Measurements from ENCODE around the gene XRCC3. TPM values are rescaled to one million over a fixed set of nuclear protein-coding genes. Genes with fewer than 3 reads are reported as not detected.
A peak's percentile ranks its signal among the peaks of the same experiment; 100 is the strongest.

Gene XRCC3
- polyA plus RNA-seq: 14.7 TPM
- long read RNA-seq, donor 1: 0 reads
- long read RNA-seq, donor 2: 0 reads
- long read RNA-seq, donor 3: 0 reads
- long read RNA-seq, donor 4: 0 reads
- long read RNA-seq, donor 5: 0 reads
- long read RNA-seq, donor 6, partial matches to known transcripts: 0 of 1 reads
- long read RNA-seq, donor 6, other reads (novel, unspliced or antisense): 0 of 1 reads
- long read RNA-seq, donor 7, partial matches to known transcripts: 5 of 5 reads
- long read RNA-seq, donor 7, other reads (novel, unspliced or antisense): 0 of 5 reads
- long read RNA-seq, donor 8, partial matches to known transcripts: 0 of 2 reads
- long read RNA-seq, donor 8, other reads (novel, unspliced or antisense): 0 of 2 reads
- long read RNA-seq, donor 9, partial matches to known transcripts: 20 of 20 reads
- long read RNA-seq, donor 9, other reads (novel, unspliced or antisense): 0 of 20 reads
- long read RNA-seq, donor 10, partial matches to known transcripts: 24 of 24 reads
- long read RNA-seq, donor 10, other reads (novel, unspliced or antisense): 0 of 24 reads
- long read RNA-seq, donor 11: 0 reads

- peak within 1 kb of the TSS; percentile 68 for H3K4me3 ChIP-seq (ENCODE audit: low read length)
- H3K4me1 ChIP-seq (ENCODE audit: control insufficient read depth, insufficient read depth, low read length): peaks cover 21% of the 10 kb centered on the region
- H3K36me3 ChIP-seq (ENCODE audit: control insufficient read depth, insufficient read depth, low read length): peaks cover 8% of the 10 kb centered on the region
- no peaks in the 10 kb centered on the region for H3K27me3 ChIP-seq (ENCODE audit: control insufficient read depth, insufficient read depth, low read length)
- H3K9me3 ChIP-seq (ENCODE audit: control insufficient read depth, low read depth, low read length): no peaks in the 10 kb centered on the region
- no CpG with 5 or more reads among the region's 121 CpGs for WGBS (ENCODE audit: insufficient coverage, low lambda C conversion rate)
- peak; percentile 99 to 100 for DNase-seq
- peak within 1 kb of the TSS; percentile 55 for H3K27ac ChIP-seq (ENCODE audit: low read length)
Measured at GRCh38 chr14:103715052-103716000, at the start of gene XRCC3, which contains the start of gene ZFYVE21. XRCC3 (minus strand) TSS chr14:103715451; CDS start chr14:103711087, 4,364 bp downstream. ZFYVE21 (plus strand) TSS chr14:103715810; CDS start chr14:103715842, 32 bp downstream.

DNA sequence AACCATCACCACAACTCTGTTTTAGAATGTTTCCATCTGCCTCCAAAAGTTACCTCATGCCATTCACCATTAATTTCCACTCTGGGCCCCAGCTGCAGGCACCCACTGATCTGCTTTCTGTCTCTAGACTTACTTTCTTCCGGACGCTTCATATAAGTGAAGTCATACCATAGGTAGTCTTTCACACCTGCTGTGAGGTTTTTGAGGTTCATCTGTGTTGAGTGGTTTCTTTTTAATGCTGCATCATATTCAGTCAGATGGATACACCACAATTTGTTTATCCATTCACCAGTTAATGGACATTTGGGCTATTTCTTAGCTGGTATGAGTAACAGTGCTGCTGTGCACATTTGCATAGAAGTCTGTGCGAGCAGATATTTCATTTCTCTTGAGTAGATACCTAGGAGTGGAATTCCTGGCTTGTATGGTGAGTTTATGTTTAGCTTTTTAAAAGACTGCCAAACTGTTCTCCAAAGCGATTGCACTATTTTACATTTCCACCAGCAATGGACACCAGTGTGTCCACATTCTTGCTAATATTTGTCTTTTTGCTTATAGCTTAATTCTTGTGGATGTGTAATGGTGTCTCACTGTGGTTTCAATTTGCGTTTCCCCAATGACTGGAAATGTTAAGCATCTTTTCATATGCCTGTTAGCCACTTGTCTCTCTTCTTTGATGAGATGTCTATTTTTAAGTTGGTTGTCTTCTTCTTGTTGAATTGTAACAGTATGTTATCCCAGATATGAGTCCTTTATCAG lies 48.7 kb upstream of the XRCC3 start:
- H3K27ac ChIP-seq (ENCODE audit: low read length): no peak overlapping the region
- H3K9me3 ChIP-seq (ENCODE audit: control insufficient read depth, low read depth, low read length): no peaks in the 10 kb centered on the region
- peaks cover 9% of the 10 kb centered on the region for H3K36me3 ChIP-seq (ENCODE audit: control insufficient read depth, insufficient read depth, low read length)
- WGBS (ENCODE audit: insufficient coverage, low lambda C conversion rate): no CpG with 5 or more reads among the region's 5 CpGs
- H3K4me1 ChIP-seq (ENCODE audit: control insufficient read depth, insufficient read depth, low read length): no peaks in the 10 kb centered on the region
- no peak overlapping the region for H3K4me3 ChIP-seq (ENCODE audit: low read length)
- no peak for DNase-seq
- no peaks in the 10 kb centered on the region for H3K27me3 ChIP-seq (ENCODE audit: control insufficient read depth, insufficient read depth, low read length)

- peaks cover 9% of the 10 kb centered on the region for H3K36me3 ChIP-seq (ENCODE audit: control insufficient read depth, insufficient read depth, low read length)
- no peaks in the 10 kb centered on the region for H3K27me3 ChIP-seq (ENCODE audit: control insufficient read depth, insufficient read depth, low read length)
- 60% methylated on average over 2 of the region's 13 CpGs for WGBS (ENCODE audit: insufficient coverage, low lambda C conversion rate)
Measured at GRCh38 chr14:103762541-103762940, 47.3 kb upstream of the XRCC3 start.

GRCh38 chr14:103762036-103762435 lies 46.8 kb upstream of the XRCC3 start:
- H3K4me1 ChIP-seq (ENCODE audit: control insufficient read depth, insufficient read depth, low read length): no peaks in the 10 kb centered on the region
- H3K27me3 ChIP-seq (ENCODE audit: control insufficient read depth, insufficient read depth, low read length): no peaks in the 10 kb centered on the region
- no peak overlapping the region for H3K27ac ChIP-seq (ENCODE audit: low read length)
- DNase-seq: no peak
- H3K36me3 ChIP-seq (ENCODE audit: control insufficient read depth, insufficient read depth, low read length): peaks cover 9% of the 10 kb centered on the region
- no peaks in the 10 kb centered on the region for H3K9me3 ChIP-seq (ENCODE audit: control insufficient read depth, low read depth, low read length)
- no peak overlapping the region for H3K4me3 ChIP-seq (ENCODE audit: low read length)
- no CpG with 5 or more reads among the region's 1 CpG for WGBS (ENCODE audit: insufficient coverage, low lambda C conversion rate)

More at GRCh38 chr14:103762541-103762940, 47.3 kb upstream of the XRCC3 start:
- DNase-seq: no peak
- Histone ChIP-seq H3K9me3 (ENCODE audit: control insufficient read depth, low read depth, low read length) (no peaks in the 10 kb centered on the region), H3K4me3 (ENCODE audit: low read length) (no peak overlapping the region), H3K27ac (ENCODE audit: low read length) (no peak overlapping the region), H3K4me1 (ENCODE audit: control insufficient read depth, insufficient read depth, low read length) (no peaks in the 10 kb centered on the region)

DNA sequence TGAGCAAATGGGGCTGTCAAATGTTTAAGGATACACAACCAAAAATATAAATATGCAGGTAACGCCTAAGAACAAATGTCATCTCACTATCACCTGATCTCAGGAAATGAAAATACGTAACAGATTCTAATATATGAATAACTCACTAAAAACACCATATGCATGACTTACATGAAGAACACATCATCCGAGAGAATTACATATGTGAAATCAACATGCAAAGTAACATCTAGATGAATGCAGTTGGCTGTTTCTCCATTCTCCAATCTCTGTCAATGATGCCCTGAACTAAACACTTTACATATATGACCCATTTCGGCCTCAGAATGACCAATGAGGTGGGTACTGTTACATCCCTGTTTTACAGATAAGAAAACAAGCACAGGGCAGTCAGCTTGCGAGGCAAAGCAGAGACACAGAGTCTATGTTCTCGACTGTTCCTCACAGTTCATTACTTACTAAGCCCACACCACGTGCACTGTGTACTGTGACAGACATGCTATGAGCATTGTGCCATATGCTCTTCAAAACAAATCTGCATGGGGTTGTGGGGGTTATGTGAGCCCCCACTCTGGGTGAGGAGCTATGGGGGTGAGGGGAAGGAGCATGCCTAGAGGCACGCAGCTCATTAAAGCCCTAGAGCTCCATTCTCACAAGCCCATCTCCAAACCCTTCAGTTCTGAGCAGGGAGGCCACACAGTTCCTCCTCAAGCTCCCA lies 43.0 kb upstream of the XRCC3 start:
- no peaks in the 10 kb centered on the region for H3K27me3 ChIP-seq (ENCODE audit: control insufficient read depth, insufficient read depth, low read length)
- H3K9me3 ChIP-seq (ENCODE audit: control insufficient read depth, low read depth, low read length): no peaks in the 10 kb centered on the region
- 90% methylated on average over 2 of the region's 8 CpGs for WGBS (ENCODE audit: insufficient coverage, low lambda C conversion rate)
- DNase-seq: no peak
- no peak overlapping the region for H3K4me3 ChIP-seq (ENCODE audit: low read length)
- peaks cover 3% of the 10 kb centered on the region for H3K36me3 ChIP-seq (ENCODE audit: control insufficient read depth, insufficient read depth, low read length)
- no peaks in the 10 kb centered on the region for H3K4me1 ChIP-seq (ENCODE audit: control insufficient read depth, insufficient read depth, low read length)
- no peak overlapping the region for H3K27ac ChIP-seq (ENCODE audit: low read length)

DNA sequence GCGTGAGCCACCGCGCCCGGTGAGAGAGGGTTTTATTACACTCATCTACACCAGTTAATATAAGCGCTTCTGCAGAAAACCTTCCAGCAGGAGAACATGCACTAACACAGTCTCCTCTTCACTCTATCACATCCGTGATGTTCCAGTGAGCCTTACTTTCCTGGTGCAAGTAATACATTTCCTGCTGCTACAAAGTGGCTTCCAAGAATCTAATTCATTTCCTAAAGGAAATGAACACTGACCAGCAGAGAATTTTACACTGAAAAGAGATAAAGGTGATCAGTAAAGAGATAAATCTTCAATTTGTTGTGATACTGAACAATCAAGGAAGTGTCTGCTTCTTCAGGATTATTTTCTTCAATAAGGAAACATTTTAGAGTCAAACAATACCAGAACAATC lies 39.8 kb upstream of the XRCC3 start:
- Histone ChIP-seq H3K27ac (ENCODE audit: low read length) (no peak overlapping the region), H3K36me3 (ENCODE audit: control insufficient read depth, insufficient read depth, low read length) (peaks cover 11% of the 10 kb centered on the region), H3K4me1 (ENCODE audit: control insufficient read depth, insufficient read depth, low read length) (no peaks in the 10 kb centered on the region), H3K27me3 (ENCODE audit: control insufficient read depth, insufficient read depth, low read length) (no peaks in the 10 kb centered on the region), H3K4me3 (ENCODE audit: low read length) (no peak overlapping the region), H3K9me3 (ENCODE audit: control insufficient read depth, low read depth, low read length) (no peaks in the 10 kb centered on the region)
- DNase-seq: no peak
- no CpG with 5 or more reads among the region's 6 CpGs for WGBS (ENCODE audit: insufficient coverage, low lambda C conversion rate)

- H3K4me1 ChIP-seq (ENCODE audit: control insufficient read depth, insufficient read depth, low read length): no peaks in the 10 kb centered on the region
- WGBS (ENCODE audit: insufficient coverage, low lambda C conversion rate): 80% methylated on average over 2 of the region's 9 CpGs
- no peak overlapping the region for H3K4me3 ChIP-seq (ENCODE audit: low read length)
- no peaks in the 10 kb centered on the region for H3K27me3 ChIP-seq (ENCODE audit: control insufficient read depth, insufficient read depth, low read length)
- DNase-seq: no peak
- H3K9me3 ChIP-seq (ENCODE audit: control insufficient read depth, low read depth, low read length): no peaks in the 10 kb centered on the region
- peaks cover 15% of the 10 kb centered on the region for H3K36me3 ChIP-seq (ENCODE audit: control insufficient read depth, insufficient read depth, low read length)
- H3K27ac ChIP-seq (ENCODE audit: low read length): no peak overlapping the region
Measured at GRCh38 chr14:103753774-103754173, 38.5 kb upstream of the XRCC3 start.

DNA sequence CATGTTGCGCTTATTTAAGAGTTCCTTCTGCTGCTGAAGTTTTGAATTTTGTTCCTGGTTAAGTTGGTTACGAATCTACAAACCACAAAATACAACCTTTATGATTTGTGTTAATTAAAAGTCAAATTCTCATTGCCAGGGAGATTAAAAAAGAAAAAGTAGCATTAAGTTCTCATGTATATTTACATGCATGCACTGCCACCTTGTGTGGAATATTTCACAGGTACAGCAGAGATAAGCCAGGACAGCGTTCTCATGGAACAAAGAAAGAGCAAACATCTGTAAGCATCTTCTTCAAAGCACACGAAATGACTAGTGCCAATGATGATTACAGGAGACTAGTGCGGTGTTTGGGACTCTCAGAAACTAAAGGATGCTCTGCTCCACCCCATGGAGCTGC lies 34.6 kb upstream of the XRCC3 start:
- Histone ChIP-seq H3K27ac (ENCODE audit: low read length) (no peak overlapping the region), H3K36me3 (ENCODE audit: control insufficient read depth, insufficient read depth, low read length) (peaks cover 26% of the 10 kb centered on the region), H3K4me3 (ENCODE audit: low read length) (no peak overlapping the region), H3K4me1 (ENCODE audit: control insufficient read depth, insufficient read depth, low read length) (peaks cover 13% of the 10 kb centered on the region), H3K27me3 (ENCODE audit: control insufficient read depth, insufficient read depth, low read length) (no peaks in the 10 kb centered on the region), H3K9me3 (ENCODE audit: control insufficient read depth, low read depth, low read length) (no peaks in the 10 kb centered on the region)
- DNase-seq: no peak
- no CpG with 5 or more reads among the region's 5 CpGs for WGBS (ENCODE audit: insufficient coverage, low lambda C conversion rate)

GRCh38 chr14:103749452-103749851 lies 34.2 kb upstream of the XRCC3 start:
- no CpG with 5 or more reads among the region's 5 CpGs for WGBS (ENCODE audit: insufficient coverage, low lambda C conversion rate)
- Histone ChIP-seq H3K27me3 (ENCODE audit: control insufficient read depth, insufficient read depth, low read length) (no peaks in the 10 kb centered on the region), H3K4me3 (ENCODE audit: low read length) (no peak overlapping the region), H3K9me3 (ENCODE audit: control insufficient read depth, low read depth, low read length) (no peaks in the 10 kb centered on the region), H3K36me3 (ENCODE audit: control insufficient read depth, insufficient read depth, low read length) (peaks cover 30% of the 10 kb centered on the region), H3K27ac (ENCODE audit: low read length) (no peak overlapping the region), H3K4me1 (ENCODE audit: control insufficient read depth, insufficient read depth, low read length) (peaks cover 17% of the 10 kb centered on the region)
- DNase-seq: peak in 1 of 2 donors; percentile 58
